Measurements from ENCODE around the gene KCNK18.
A peak's percentile ranks its signal among the peaks of the same experiment; 100 is the strongest.

DNA sequence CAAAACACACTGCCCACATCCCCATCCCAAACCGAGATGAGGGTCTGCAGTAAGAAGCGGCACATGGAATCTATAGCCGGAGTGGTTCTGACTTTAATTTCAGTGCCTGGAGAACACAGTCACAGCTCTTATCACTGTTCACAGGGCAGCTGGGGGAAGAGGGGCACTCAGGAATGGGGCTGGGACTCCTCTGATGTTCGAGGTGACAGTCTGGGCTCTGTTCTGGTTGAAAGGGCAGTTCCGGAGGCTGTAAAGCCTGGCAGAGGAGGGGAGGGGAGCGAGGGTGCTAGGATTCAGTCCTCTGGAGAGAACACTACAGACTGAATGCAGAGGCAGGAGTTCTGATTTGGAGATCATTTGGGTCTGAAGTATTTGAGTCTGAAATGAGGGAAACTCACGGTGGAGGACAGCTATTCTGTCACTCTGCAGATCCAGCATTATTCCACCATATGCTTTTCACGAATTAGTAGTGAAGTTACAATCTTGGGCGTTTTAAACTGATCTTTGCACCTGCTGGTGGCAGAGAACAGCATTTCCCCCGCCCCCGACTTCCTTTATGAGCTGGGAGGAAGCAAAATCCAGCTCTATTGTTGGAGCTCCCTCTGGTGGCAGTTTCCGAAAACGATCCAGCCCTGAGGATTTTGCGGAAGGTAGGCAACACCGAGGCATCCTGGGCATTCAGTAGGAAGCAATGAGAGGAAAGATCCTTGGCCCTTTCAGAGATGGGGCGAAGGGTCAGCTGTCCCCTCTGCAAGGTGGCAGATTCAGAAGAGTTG lies 22.7 kb upstream of the KCNK18 start:
- TF ChIP-seq POLR2A (IDR thresholded peaks at IDR 0.05) (peak in 1 of 3 donors; percentile 29), CTCF (IDR thresholded peaks at IDR 0.05) (peak; percentile 83 to 93 (median 91))

All from body of pancreas (tissue), 4 donors.